HepG2 (cell line): ENCODE results near the gene ASB3. TPM values are rescaled to one million over a fixed set of nuclear protein-coding genes. Genes with fewer than 3 reads are reported as not detected.
A peak's percentile ranks its signal among the peaks of the same experiment; 100 is the strongest.
"Not testable (repeated sequence)": the region's sequence is repeated elsewhere in the genome, so short reads cannot be mapped to it uniquely, and the experiment has no call there.

Source experiments
- ATAC-seq: fragments of 200-7000 bp; cut with Tn5 transposase; 3 replicates; pipeline ENCODE4 v1.9.1; 2020; ENCODE audit warnings: mild to moderate bottlenecking, moderate library complexity
- BruUV-seq: library from RNA; stranded (reverse); fragments of 400-500 nt; replicated peaks from 2 replicates; lab custom pipeline; 2021; lab: Mats Ljungman, UMichigan
- CTCF ChIA-PET: fragments of 300-600 bp; formaldehyde crosslinking; extraction: SDS; loops from one replicate; lab custom pipeline; 2021; ENCODE audit warnings: low total read pairs, inconsistent platforms, low intra/inter-chr PET ratio; lab: Yijun Ruan, JAX
- POLR2A ChIA-PET: fragments of 350-600 bp; sonication (Branson Sonifier 250); formaldehyde crosslinking; loops from one replicate; lab custom pipeline; 2020; ENCODE audit warnings: antibody characterized with exemption, inconsistent platforms; lab: Yijun Ruan, JAX
- DNase-seq: peaks from one replicate; pipeline ENCODE4 v3.0.0-alpha.2; 2015; ENCODE audit warnings: low spot score
- FAIRE-seq: peaks from 3 replicates; lab custom pipeline; 2011; peaks lifted over from hg19 to GRCh38; lab: Jason Lieb, UNC
- H2AFZ ChIP-seq: one replicate; pipeline ENCODE4 v1.6.1; 2011; ENCODE audit warnings: low read length, inconsistent platforms
- H3K27ac ChIP-seq: fragments of 300-600 bp; 3 replicates; pipeline ENCODE4 v1.8.0; 2011; ENCODE audit warnings: mixed run types, mild to moderate bottlenecking, mixed read lengths, low read length, inconsistent platforms; ENCODE audit not compliant: insufficient read depth; ENCODE audit errors: extremely low read length
- H3K27me3 ChIP-seq, 2 experiments: fragments of 200-600 bp in 1 of 2; 2 replicates in 1 of 2; 3 replicates in 1 of 2; pipeline versions ENCODE4 v1.6.0 to v1.8.0; 2011; ENCODE audit warnings: low read length in 2 of 2, mild to moderate bottlenecking in 2 of 2, moderate library complexity in 2 of 2, inconsistent platforms in 1 of 2; ENCODE audit not compliant: insufficient read depth in 2 of 2, control insufficient read depth in 1 of 2
- H3K36me3 ChIP-seq, 2 experiments: fragments of 200-600 bp in 1 of 2; replicated peaks in 1 of 2; 2 replicates in 1 of 2; 3 replicates in 1 of 2; pipeline versions ENCODE4 v1.5.1 to v1.8.0; 2011; ENCODE audit warnings: low read length in 2 of 2, inconsistent platforms in 1 of 2; ENCODE audit not compliant: insufficient read depth in 2 of 2, control insufficient read depth in 1 of 2
- H3K4me1 ChIP-seq: 2 replicates; pipeline ENCODE4 v1.5.1; 2012; ENCODE audit warnings: low read length, inconsistent platforms; ENCODE audit not compliant: insufficient read depth
- H3K4me2 ChIP-seq: 2 replicates; pipeline ENCODE4 v1.6.0; 2011; ENCODE audit warnings: low read depth, low read length, inconsistent platforms
- H3K4me3 ChIP-seq, 3 experiments: fragments of 200-600 bp in 1 of 3; sonication (generic), shearing (Covaris generic) in 1 of 3; replicated peaks in 1 of 3; 2 replicates each; pipeline ENCODE4 v1.5.1; 2011 to 2016; ENCODE audit warnings: low read length in 3 of 3, inconsistent platforms in 2 of 3, low read depth in 2 of 3, mild to moderate bottlenecking in 2 of 3, control low read depth in 1 of 3, mixed read lengths in 1 of 3; ENCODE audit not compliant: insufficient read depth in 1 of 3
- H3K79me2 ChIP-seq: one replicate; pipeline ENCODE4 v1.6.1; 2011; ENCODE audit warnings: low read length, inconsistent platforms; ENCODE audit not compliant: insufficient read depth
- H3K9ac ChIP-seq: 2 replicates; pipeline ENCODE4 v1.6.0; 2011; ENCODE audit warnings: mild to moderate bottlenecking, low read depth, low read length, inconsistent platforms; ENCODE audit not compliant: insufficient read depth
- H3K9me3 ChIP-seq: 2 replicates; pipeline ENCODE4 v1.5.1; 2012; ENCODE audit warnings: mild to moderate bottlenecking, low read length
- H4K20me1 ChIP-seq: 2 replicates; pipeline ENCODE4 v1.6.0; 2011; ENCODE audit warnings: inconsistent platforms, mild to moderate bottlenecking, low read length, moderate library complexity; ENCODE audit not compliant: insufficient read depth
- ZNF251 ChIP-seq: sonication (generic); formaldehyde crosslinking; IDR thresholded peaks from 2 replicates; pipeline ENCODE4 v1.9.0; 2021; ENCODE audit warnings: mild to moderate bottlenecking, missing genetic modification reagents
- ZNF263 ChIP-seq: sonication (generic); formaldehyde crosslinking; IDR thresholded peaks from 2 replicates; pipeline ENCODE4 v1.4.0; 2020; ENCODE audit warnings: missing genetic modification reagents
- ZNF354B ChIP-seq: sonication (generic); formaldehyde crosslinking; IDR thresholded peaks from 2 replicates; pipeline ENCODE4 v1.8.0; 2022; ENCODE audit warnings: mild to moderate bottlenecking, missing genetic modification reagents
- ZNF782 ChIP-seq: sonication (generic); formaldehyde crosslinking; IDR thresholded peaks from 2 replicates; pipeline ENCODE4 v1.4.0; 2020; ENCODE audit warnings: missing genetic modification reagents, mild to moderate bottlenecking, borderline replicate concordance
- WGBS: methylation state at CpG from one replicate; pipeline ENCODE4 v1.1.6; 2017; ENCODE audit warnings: low lambda C conversion rate; 5-methylcytosine and 5-hydroxymethylcytosine counted together
- in situ Hi-C: cut with HindIII; loops from 2 replicates; pipeline ENCODE4 v1.10.0; 2017; ENCODE audit warnings: low pct_unique_long_range_greater_than_20kb; ENCODE audit not compliant: extremely low pct_ligation_motif_present
- intact Hi-C: fragments of 100-400 bp; cut with micrococcal nuclease; formaldehyde crosslinking; loops from one replicate; pipeline ENCODE4 v1.10.0; 2022; ENCODE audit not compliant: unreplicated experiment
- polyA plus RNA-seq, 8 experiments: library from polyadenylated mRNA; depleted of rRNA in 3 of 8; stranded (reverse) in 7 of 8; unstranded in 1 of 8; fragments of >200 nt; fragmentation: Illumina TruSeq in 4 of 8; extraction: Trizol in 4 of 8; gene quantifications; 2 replicates each; pipeline versions ENCODE4 v1.2.1 to v1.2.3, GENCODE V29; 2011 to 2016; ENCODE audit warnings: low read depth in 4 of 8, missing spikeins in 1 of 8, mixed read lengths in 1 of 8; ENCODE audit not compliant: insufficient read depth in 1 of 8
- total RNA-seq, 5 experiments: library from RNA; depleted of rRNA; stranded (reverse); fragments of >200 nt; fragmentation: Illumina TruSeq; extraction: Trizol; gene quantifications; 2 replicates each; pipeline ENCODE4 v1.2.3, GENCODE V29; 2016; ENCODE audit warnings: low read depth in 1 of 5

ASB3 gene
- total and polyA plus RNA-seq, 2 of the 13 experiments (the other 11 are each of a cell fraction or from before 2014, with no cell fraction given): 40.1 to 41.8 TPM

GRCh38 chr2:53767405-53768241 is 19.1 kb downstream of the ASB3 start, which contains the start of gene CHAC2 (continued):
- TF ChIP-seq ZNF251 (no peak), ZNF354B (CRISPR knock-in tag) (no peak)

- ChIA-PET CTCF (no interaction called here), POLR2A (interaction anchor here (7.0 kb wide), 1 partner anchor 20 kb away, joined by 53 read pairs; the partner anchor contains the start of genes ASB3 and ERLEC1)
- H3K9ac ChIP-seq: no peak overlapping the region
- BruUV-seq: no TSS peak
- peaks cover 50% of the 10 kb centered on the region for H3K79me2 ChIP-seq
- no peak for DNase-seq
- in situ Hi-C loops (no loop called here), intact Hi-C loops (loop anchor here (2.0 kb wide), 1 partner anchor 21 kb away; the partner anchor contains the start of genes ASB3 and ERLEC1)
- no peak for FAIRE-seq
- H4K20me1 ChIP-seq: no peaks in the 10 kb centered on the region; the same call in none of the 2 replicates
- no peaks in the 10 kb centered on the region for H3K9me3 ChIP-seq
- WGBS: 100% methylated on average over 1 of the region's 1 CpG
- peaks cover 11 to 31% of the 10 kb centered on the region in 2 experiments for H3K36me3 ChIP-seq
- no peak overlapping the region for H2AFZ ChIP-seq
- ATAC-seq: no peak
- no peaks in the 10 kb centered on the region; a peak in 1 of 5 replicates for H3K27me3 ChIP-seq
- peaks cover 33% of the 10 kb centered on the region for H3K4me1 ChIP-seq
- no peak overlapping the region for H3K4me3 ChIP-seq
- H3K4me2 ChIP-seq: no peak overlapping the region
- no peak overlapping the region for H3K27ac ChIP-seq
- no peak for TF ChIP-seq ZNF782 (CRISPR knock-in tag)
- TF ChIP-seq ZNF263 (CRISPR knock-in tag): 0 out of 2 replicates have a peak, but pooled peaks have one; percentile 45
- TF ChIP-seq, all 625 proteins: peak for 1
Measured at GRCh38 chr2:53765767-53766166, 21.0 kb downstream of the ASB3 start.

- H3K9me3 ChIP-seq, H2AFZ ChIP-seq, H3K79me2 ChIP-seq, BruUV-seq, intact Hi-C loops, H3K27me3 ChIP-seq, in situ Hi-C loops, H3K27ac ChIP-seq, POLR2A ChIA-PET, H3K9ac ChIP-seq, H4K20me1 ChIP-seq, DNase-seq, H3K4me2 ChIP-seq, FAIRE-seq, CTCF ChIA-PET, H3K4me3 ChIP-seq, H3K4me1 ChIP-seq, ATAC-seq: not testable (repeated sequence)
- over 99% methylated on average over 14 of the region's 14 CpGs for WGBS
- H3K36me3 ChIP-seq: peaks cover 8 to 21% of the 10 kb centered on the region in 2 experiments
Measured at GRCh38 chr2:53757206-53757605, 29.5 kb downstream of the ASB3 start.
